ENCODE measurements around the gene ISX. TPM values are rescaled to one million over a fixed set of nuclear protein-coding genes. Genes with fewer than 3 reads are reported as not detected.

ISX gene
- total RNA-seq, 1 donor from 2014 or later, result not detected

- no peak for DNase-seq
- peaks cover 94% of the 10 kb centered on the region for H3K27me3 ChIP-seq (ENCODE audit: low read depth)
- TF ChIP-seq CTCF (IDR thresholded peaks at IDR 0.05; ENCODE audit: borderline replicate concordance), result no peak
- H3K9me3 ChIP-seq (replicated peaks), result no peaks in the 10 kb centered on the region
- intact Hi-C loops (cut with micrococcal nuclease), result no loop called here
- H3K4me3 ChIP-seq, result no peak overlapping the region
- no peaks in the 10 kb centered on the region for H3K36me3 ChIP-seq
- H3K27ac ChIP-seq (replicated peaks), result no peak overlapping the region
- H3K4me1 ChIP-seq, result peaks cover 9% of the 10 kb centered on the region
Measured at GRCh38 chr22:35132568-35132967, 66.6 kb downstream of the ISX start.

- Histone ChIP-seq H3K27me3 (ENCODE audit: low read depth) (peaks cover 81% of the 10 kb centered on the region), H3K4me1 (peaks cover 9% of the 10 kb centered on the region), H3K36me3 (no peaks in the 10 kb centered on the region), H3K4me3 (no peak overlapping the region), H3K27ac (replicated peaks) (no peak overlapping the region), H3K9me3 (replicated peaks) (no peaks in the 10 kb centered on the region)
- TF ChIP-seq CTCF (IDR thresholded peaks at IDR 0.05; ENCODE audit: borderline replicate concordance), result no peak
- no peak for DNase-seq
- intact Hi-C loops (cut with micrococcal nuclease), result no loop called here
Measured at GRCh38 chr22:35133702-35134380, 67.9 kb downstream of the ISX start.

DNA sequence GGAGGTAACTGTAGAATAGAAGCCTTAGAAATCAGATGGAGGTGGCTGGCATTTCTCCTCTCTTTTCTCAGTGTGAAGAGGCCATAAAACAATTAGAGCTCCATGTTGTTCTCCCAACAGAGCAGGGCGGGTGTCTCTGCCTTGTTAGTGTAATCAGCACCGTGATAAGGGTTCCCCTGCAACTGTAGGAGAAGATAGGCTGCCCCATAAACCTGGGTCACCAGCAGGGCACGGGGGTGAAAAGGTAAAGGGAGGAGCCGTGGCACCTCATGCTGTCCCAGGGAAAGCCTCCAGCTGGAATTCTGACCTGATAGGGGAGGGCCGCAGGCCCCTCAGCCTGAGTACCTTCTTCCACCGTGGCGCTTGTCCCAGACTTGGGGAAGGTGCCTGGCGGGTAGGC, 68.7 kb downstream of the ISX start:
- no peak for TF ChIP-seq CTCF (IDR thresholded peaks at IDR 0.05; ENCODE audit: borderline replicate concordance)
- Histone ChIP-seq H3K27me3 (ENCODE audit: low read depth) (peaks cover 73% of the 10 kb centered on the region), H3K27ac (replicated peaks) (no peak overlapping the region), H3K4me1 (peaks cover 9% of the 10 kb centered on the region), H3K9me3 (replicated peaks) (no peaks in the 10 kb centered on the region), H3K4me3 (no peak overlapping the region), H3K36me3 (no peaks in the 10 kb centered on the region)
- no peak for DNase-seq
- intact Hi-C loops (cut with micrococcal nuclease), result no loop called here

- H3K36me3 ChIP-seq, result no peaks in the 10 kb centered on the region
- no peak for DNase-seq
- intact Hi-C loops (cut with micrococcal nuclease), result no loop called here
- TF ChIP-seq CTCF (IDR thresholded peaks at IDR 0.05; ENCODE audit: borderline replicate concordance), result no peak
- no peaks in the 10 kb centered on the region for H3K9me3 ChIP-seq (replicated peaks)
- peaks cover 68% of the 10 kb centered on the region for H3K27me3 ChIP-seq (ENCODE audit: low read depth)
- no peak overlapping the region for H3K27ac ChIP-seq (replicated peaks)
- H3K4me3 ChIP-seq, result no peak overlapping the region
- H3K4me1 ChIP-seq, result peaks cover 9% of the 10 kb centered on the region
Measured at GRCh38 chr22:35135165-35135564, 69.2 kb downstream of the ISX start.

Other genes with a start within 250 kb of the ISX start
- 8.6 TPM for gene HMGXB4, start 191.3 kb downstream of the ISX start, total RNA-seq
- gene TOM1, start 233.7 kb downstream of the ISX start, total RNA-seq, result 68.0 TPM